ENCODE results near the gene OR10T2.
"Not testable (repeated sequence)": the region's sequence is repeated elsewhere in the genome, so short reads cannot be mapped to it uniquely, and the experiment has no call there.

Gene OR10T2

GRCh38 chr1:158355773-158356285 lies 43.4 kb downstream of the OR10T2 start:
- no peak for DNase-seq (ENCODE audit: low spot score)

- DNase-seq (ENCODE audit: low spot score): no peak
Measured at GRCh38 chr1:158354255-158354654, 45.0 kb downstream of the OR10T2 start.

GRCh38 chr1:158353303-158354075 lies 45.8 kb downstream of the OR10T2 start, which contains the start of gene CD1E:
CD1E (plus strand) TSS chr1:158353894; CDS start chr1:158353989, 95 bp downstream.
- no peak for DNase-seq (ENCODE audit: low spot score)

GRCh38 chr1:158348946-158349345 lies 50.3 kb downstream of the OR10T2 start:
- DNase-seq (ENCODE audit: low spot score): not testable (repeated sequence)
